GM21360 (cell line): ENCODE measurements around the gene ISOC2.
"Not testable (repeated sequence)": the region's sequence is repeated elsewhere in the genome, so short reads cannot be mapped to it uniquely, and the experiment has no call there.

Experiments used
- ATAC-seq: cut with Tn5 transposase; IDR thresholded peaks from one replicate; pipeline ENCODE4 v1.9.1; 2021; ENCODE audit warnings: mild to moderate bottlenecking, moderate library complexity; ENCODE audit not compliant: unreplicated experiment

The ISOC2 gene

GRCh38 chr19:55418185-55418584 lies 43.3 kb downstream of the ISOC2 start:
- ATAC-seq: no peak

- no peak for ATAC-seq
Measured at GRCh38 chr19:55410168-55410567, 51.3 kb downstream of the ISOC2 start.

- not testable (repeated sequence) for ATAC-seq
Measured at GRCh38 chr19:55409179-55409578, 52.3 kb downstream of the ISOC2 start.

- ATAC-seq: no peak
Measured at GRCh38 chr19:55408533-55408872, 52.9 kb downstream of the ISOC2 start.

GRCh38 chr19:55407800-55408532 lies 53.5 kb downstream of the ISOC2 start:
- ATAC-seq: peak; percentile 78

DNA sequence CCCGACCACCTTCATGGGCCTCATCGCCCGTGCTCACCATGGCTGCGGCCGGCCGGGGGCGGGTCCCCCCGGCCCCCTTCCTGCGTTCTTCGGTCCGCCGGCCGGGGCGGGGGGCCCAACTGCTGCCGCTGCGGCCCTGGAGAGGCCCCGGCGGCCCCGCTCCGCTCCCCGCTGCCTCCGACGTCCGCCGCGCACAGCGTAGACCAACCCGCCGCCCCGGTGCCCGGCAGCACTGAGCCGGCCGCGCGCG lies 54.0 kb downstream of the ISOC2 start, which contains the start of gene UBE2S:
UBE2S (minus strand) TSS at position 239 of the 250 bp plus-strand sequence; CDS start at position 40, 199 bp downstream.
- ATAC-seq: peak; percentile 59

DNA sequence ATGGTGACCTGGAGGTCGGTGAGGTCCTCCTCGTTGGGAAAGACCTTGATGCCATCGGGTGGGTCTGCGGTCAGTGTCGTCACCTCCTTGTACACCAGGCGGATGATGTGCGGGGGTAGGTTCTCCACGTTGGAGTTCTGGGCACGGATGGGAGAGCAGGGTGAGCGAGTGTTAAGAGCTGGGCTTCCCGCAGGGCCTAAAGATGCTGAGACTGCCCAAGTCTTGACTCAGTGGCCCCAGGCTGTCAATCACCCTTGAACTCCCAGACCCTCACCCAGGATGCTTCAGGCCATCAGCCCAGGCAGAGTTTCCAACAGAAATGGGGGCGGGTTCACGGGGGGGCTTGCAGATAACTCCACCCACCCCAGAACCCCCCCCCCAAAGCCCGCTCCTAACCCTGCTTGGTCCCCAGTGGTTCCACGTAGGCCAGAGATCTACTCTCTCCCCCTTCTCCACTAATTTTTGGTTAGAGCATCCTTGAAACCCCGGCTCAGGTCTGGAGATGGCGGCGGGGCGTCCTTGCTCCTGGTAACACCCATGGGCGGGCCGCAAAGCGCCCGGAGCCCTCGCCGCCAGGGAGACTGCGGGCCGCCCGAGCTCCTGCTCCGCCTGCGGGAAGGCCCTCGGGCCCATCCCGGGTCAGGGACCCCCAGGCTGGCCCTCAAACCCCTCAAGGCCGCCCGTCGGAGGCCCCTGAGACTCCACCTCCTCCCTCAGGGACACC lies 54.5 kb downstream of the ISOC2 start:
- no peak for ATAC-seq

DNA sequence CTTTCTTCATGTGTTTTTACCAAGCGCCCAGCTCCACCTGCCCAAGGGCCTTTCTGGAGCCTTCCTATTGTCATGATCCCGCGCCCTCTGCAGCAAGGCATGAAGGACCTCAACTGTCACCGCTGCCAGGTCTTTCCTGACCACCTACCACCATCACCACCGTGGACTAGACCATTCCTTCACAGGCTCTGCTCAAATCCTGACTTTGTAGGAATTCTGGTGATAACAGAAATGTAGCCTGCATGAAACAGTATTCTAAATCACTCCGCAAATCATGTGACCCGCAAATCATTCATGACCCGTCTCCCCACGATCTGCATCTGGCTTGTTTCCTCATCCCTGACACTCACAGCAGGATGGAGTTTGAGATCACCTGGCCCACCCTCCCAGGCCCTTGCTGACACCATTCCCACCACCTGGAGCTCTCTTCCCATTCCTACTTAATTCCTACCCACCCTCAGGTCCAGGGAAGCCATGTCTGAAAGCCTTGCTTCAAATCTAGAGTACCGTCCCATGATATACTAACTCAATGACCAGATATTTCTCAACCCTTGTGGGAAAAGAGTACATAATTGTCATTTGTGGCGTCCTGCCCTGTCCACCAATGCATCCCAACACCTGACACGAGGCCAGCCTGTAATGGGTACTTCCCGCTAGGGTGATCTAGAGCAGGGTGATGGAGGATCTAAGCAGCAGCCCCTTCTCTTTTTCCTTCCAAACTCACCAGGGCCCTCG lies 55.2 kb downstream of the ISOC2 start:
- ATAC-seq: no peak

DNA sequence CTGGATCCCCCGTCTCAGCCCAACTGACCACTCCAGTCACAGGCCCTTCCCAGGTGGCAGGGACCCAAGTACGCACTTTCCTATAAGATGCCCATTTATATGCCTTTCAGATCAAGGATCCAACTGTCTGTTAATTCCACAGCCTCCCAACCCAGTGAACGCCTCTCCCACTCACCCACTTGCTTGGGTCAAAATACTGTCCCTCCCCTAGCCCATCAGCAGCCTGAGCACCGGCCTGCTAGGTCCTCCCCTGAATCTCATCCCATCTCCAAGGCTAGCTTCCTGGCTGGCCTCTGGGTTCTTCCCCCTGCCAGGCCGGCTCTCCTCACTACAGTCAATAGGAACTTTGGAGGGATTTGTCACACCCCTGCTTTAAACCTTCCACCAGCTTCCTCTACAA lies 55.8 kb downstream of the ISOC2 start:
- no peak for ATAC-seq
